ENCODE measurements around the gene HPDL. TPM values are rescaled to one million over a fixed set of nuclear protein-coding genes. Genes with fewer than 3 reads are reported as not detected.
"Not testable (repeated sequence)": the region's sequence is repeated elsewhere in the genome, so short reads cannot be mapped to it uniquely, and the experiment has no call there.

HPDL gene
- polyA plus RNA-seq, 1 donor = 4.9 TPM

DNA sequence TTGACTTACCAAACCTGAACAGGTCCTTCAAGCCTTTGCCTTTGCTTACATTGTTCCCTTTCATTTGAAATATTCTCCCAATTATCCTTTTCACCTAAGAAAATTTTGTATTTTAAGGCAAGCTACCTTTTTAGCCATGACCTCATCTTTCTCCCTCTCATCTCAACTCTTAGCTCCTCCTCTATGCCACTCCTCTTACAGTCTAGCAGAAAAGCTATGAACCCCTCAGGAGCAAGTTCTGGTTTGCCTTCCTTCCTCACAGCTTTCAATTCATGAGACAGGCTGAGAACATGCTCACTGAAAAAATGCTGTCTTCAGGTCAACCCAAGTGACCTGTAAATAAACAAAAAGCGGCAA, 21.9 kb downstream of the HPDL start:
- no peak for DNase-seq
- H3K36me3 ChIP-seq (ENCODE audit: control insufficient read depth, insufficient read depth, low read length) = peaks cover 37% of the 10 kb centered on the region
- H3K4me1 ChIP-seq (ENCODE audit: control insufficient read depth, insufficient read depth, low read length) = no peaks in the 10 kb centered on the region
- WGBS (ENCODE audit: insufficient coverage, low lambda C conversion rate) = no CpG with 5 or more reads among the region's 1 CpG
- no peaks in the 10 kb centered on the region for H3K9me3 ChIP-seq (ENCODE audit: control insufficient read depth, low read depth, low read length)
- no peak overlapping the region for H3K4me3 ChIP-seq (ENCODE audit: low read length)
- H3K27ac ChIP-seq (ENCODE audit: low read length) = no peak overlapping the region
- H3K27me3 ChIP-seq (ENCODE audit: control insufficient read depth, insufficient read depth, low read length) = no peaks in the 10 kb centered on the region

DNA sequence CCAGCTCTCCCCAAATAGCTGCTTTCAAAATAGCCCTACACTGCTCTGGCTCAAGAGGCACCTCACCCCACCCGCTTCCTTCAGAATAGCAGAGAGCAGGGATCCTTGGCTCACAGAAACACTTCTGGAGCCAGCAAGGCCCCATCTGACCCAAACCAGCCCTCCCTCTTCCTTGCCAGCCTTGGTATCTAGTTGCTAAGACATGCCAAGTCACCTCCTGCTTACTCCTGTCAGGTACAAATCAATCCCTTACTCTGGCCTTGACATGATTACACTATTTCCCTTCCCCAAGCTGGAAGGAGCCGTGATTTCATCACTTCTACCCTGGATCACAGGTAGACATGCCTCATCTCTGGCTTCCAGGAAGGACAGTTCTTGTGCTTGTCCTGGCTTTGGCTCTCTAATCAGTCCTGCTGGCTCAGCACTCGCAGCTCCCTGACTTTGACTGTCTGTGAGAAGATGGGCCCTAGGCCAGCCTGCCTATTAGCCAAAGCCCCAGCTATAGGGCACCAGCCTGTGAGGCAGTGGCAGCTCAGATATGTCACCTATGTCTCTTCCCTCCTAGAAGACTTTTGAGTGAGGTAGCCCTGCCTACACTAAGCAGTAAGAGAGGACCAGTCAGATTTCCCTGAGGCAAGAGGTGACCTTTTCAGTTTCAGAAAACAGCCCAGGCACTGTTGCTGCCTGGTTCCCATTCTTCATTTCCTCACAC, 22.4 kb downstream of the HPDL start:
- Histone ChIP-seq H3K27me3 (ENCODE audit: control insufficient read depth, insufficient read depth, low read length) (no peaks in the 10 kb centered on the region), H3K4me1 (ENCODE audit: control insufficient read depth, insufficient read depth, low read length) (no peaks in the 10 kb centered on the region), H3K9me3 (ENCODE audit: control insufficient read depth, low read depth, low read length) (no peaks in the 10 kb centered on the region), H3K4me3 (ENCODE audit: low read length) (no peak overlapping the region), H3K27ac (ENCODE audit: low read length) (no peak overlapping the region), H3K36me3 (ENCODE audit: control insufficient read depth, insufficient read depth, low read length) (peaks cover 34% of the 10 kb centered on the region)
- DNase-seq = no peak
- 83% methylated on average over 1 of the region's 3 CpGs for WGBS (ENCODE audit: insufficient coverage, low lambda C conversion rate)

DNA sequence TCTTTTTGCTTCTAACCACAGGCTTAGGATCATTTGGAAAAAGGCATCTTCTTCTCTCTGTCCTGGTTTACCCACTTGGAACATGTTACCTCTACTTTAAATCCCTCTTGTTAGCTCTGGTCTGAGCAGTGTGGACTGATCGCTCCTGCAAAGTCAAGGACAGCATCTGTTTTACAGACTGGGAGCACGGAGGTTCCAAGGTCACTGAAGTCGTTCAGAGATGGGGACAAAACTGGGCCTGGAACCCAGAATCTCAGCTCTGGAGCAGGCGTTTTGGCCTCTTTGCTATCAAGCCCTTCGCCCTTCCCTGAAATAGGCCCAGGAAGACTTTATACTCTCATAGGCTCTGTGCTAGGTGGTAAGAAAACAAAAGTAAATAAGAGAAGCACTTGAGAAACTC, 24.8 kb downstream of the HPDL start:
- no peaks in the 10 kb centered on the region for H3K9me3 ChIP-seq (ENCODE audit: control insufficient read depth, low read depth, low read length)
- peaks cover 12% of the 10 kb centered on the region for H3K36me3 ChIP-seq (ENCODE audit: control insufficient read depth, insufficient read depth, low read length)
- no peaks in the 10 kb centered on the region for H3K4me1 ChIP-seq (ENCODE audit: control insufficient read depth, insufficient read depth, low read length)
- WGBS (ENCODE audit: insufficient coverage, low lambda C conversion rate) = no CpG with 5 or more reads among the region's 5 CpGs
- DNase-seq = no peak
- no peak overlapping the region for H3K27ac ChIP-seq (ENCODE audit: low read length)
- H3K27me3 ChIP-seq (ENCODE audit: control insufficient read depth, insufficient read depth, low read length) = no peaks in the 10 kb centered on the region
- H3K4me3 ChIP-seq (ENCODE audit: low read length) = no peak overlapping the region

DNA sequence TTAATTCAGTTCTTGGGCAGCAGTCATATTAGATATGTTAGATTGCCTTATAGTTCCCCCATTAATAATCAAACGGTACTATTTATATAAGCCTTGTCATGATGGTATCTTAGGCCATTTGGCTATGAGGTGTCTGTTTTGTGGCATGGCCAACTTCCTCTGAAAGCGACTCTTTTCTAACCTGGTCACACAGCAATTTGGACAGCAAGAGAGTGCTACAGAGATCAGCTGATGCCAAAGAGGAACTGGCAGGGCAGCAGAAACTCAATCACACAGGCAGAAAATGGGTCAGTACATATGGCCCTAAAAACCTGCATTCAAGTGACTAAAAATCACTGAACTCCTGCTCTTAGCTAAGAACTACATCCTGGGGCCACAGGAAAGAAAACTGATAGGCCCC, 27.0 kb downstream of the HPDL start:
- H3K9me3 ChIP-seq (ENCODE audit: control insufficient read depth, low read depth, low read length) = no peaks in the 10 kb centered on the region
- no peak overlapping the region for H3K27ac ChIP-seq (ENCODE audit: low read length)
- H3K36me3 ChIP-seq (ENCODE audit: control insufficient read depth, insufficient read depth, low read length) = peaks cover 7% of the 10 kb centered on the region
- DNase-seq = no peak
- no CpG with 5 or more reads among the region's 2 CpGs for WGBS (ENCODE audit: insufficient coverage, low lambda C conversion rate)
- H3K4me1 ChIP-seq (ENCODE audit: control insufficient read depth, insufficient read depth, low read length) = no peaks in the 10 kb centered on the region
- H3K27me3 ChIP-seq (ENCODE audit: control insufficient read depth, insufficient read depth, low read length) = no peaks in the 10 kb centered on the region
- no peak overlapping the region for H3K4me3 ChIP-seq (ENCODE audit: low read length)

DNA sequence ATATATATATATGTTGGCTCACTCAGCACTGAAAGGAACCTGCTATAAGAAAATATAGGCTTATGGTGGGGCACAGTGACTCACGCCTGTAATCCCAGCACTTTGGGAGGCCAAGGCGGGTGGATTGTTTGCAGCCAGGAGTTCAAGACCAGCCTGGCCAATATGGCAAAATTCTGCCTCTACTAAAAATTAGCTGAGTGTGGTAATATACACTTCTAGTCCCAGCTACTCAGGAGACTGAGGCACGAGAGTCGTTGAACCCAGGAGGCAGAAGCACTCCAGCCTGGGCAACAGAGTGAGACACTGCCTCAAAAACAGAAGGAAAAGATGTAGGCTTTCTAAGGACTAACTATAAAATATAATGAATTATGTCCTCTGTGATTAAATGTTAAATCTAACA, 28.1 kb downstream of the HPDL start:
- DNase-seq = no peak
- H3K9me3 ChIP-seq (ENCODE audit: control insufficient read depth, low read depth, low read length) = no peaks in the 10 kb centered on the region
- WGBS (ENCODE audit: insufficient coverage, low lambda C conversion rate) = no CpG with 5 or more reads among the region's 4 CpGs
- no peaks in the 10 kb centered on the region for H3K4me1 ChIP-seq (ENCODE audit: control insufficient read depth, insufficient read depth, low read length)
- no peak overlapping the region for H3K4me3 ChIP-seq (ENCODE audit: low read length)
- H3K36me3 ChIP-seq (ENCODE audit: control insufficient read depth, insufficient read depth, low read length) = peaks cover 7% of the 10 kb centered on the region
- no peak overlapping the region for H3K27ac ChIP-seq (ENCODE audit: low read length)
- H3K27me3 ChIP-seq (ENCODE audit: control insufficient read depth, insufficient read depth, low read length) = no peaks in the 10 kb centered on the region

DNA sequence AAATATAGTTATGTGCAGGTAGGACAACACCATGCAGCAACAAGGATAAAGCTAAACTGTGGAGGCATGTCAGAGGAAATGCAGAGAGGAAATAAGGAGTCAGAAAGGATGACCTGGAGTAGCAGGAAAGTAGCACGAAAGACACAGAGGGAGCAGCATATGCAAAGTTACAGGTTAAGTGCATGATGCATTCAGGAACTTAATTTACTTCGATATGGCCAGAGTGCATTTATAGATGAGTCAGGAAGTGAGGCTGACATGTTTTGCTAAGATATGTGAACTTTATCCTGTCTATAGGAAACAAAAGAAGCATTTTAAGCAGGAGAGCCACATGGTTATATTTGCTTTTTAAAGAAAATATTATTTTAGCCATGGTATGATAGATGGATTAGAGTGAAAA, 29.0 kb downstream of the HPDL start:
- Histone ChIP-seq H3K36me3 (ENCODE audit: control insufficient read depth, insufficient read depth, low read length) (peaks cover 7% of the 10 kb centered on the region), H3K9me3 (ENCODE audit: control insufficient read depth, low read depth, low read length) (no peaks in the 10 kb centered on the region), H3K4me3 (ENCODE audit: low read length) (no peak overlapping the region), H3K27me3 (ENCODE audit: control insufficient read depth, insufficient read depth, low read length) (no peaks in the 10 kb centered on the region), H3K27ac (ENCODE audit: low read length) (no peak overlapping the region), H3K4me1 (ENCODE audit: control insufficient read depth, insufficient read depth, low read length) (no peaks in the 10 kb centered on the region)
- WGBS (ENCODE audit: insufficient coverage, low lambda C conversion rate) = no CpG with 5 or more reads among the region's 2 CpGs
- DNase-seq = no peak

DNA sequence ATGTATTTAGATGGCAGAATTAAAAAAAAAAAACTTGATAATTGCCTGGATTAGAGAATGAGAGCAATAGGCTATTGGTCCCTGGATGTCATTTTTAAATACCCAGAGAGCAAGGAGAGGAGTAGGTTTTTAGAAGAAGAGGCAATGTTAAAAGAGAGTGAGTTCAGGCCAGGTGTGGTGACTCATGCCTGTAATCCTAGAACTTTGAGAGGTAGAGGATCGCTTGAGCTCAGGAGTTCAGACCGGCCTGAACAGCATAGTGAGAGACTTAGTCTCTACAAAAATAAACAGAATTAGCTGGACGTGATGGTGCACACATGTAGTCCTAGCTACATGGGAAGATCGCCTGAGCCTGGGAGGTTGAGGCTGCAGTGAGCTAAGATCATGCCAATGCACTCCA, 29.5 kb downstream of the HPDL start:
- peaks cover 7% of the 10 kb centered on the region for H3K36me3 ChIP-seq (ENCODE audit: control insufficient read depth, insufficient read depth, low read length)
- no peaks in the 10 kb centered on the region for H3K9me3 ChIP-seq (ENCODE audit: control insufficient read depth, low read depth, low read length)
- no peak overlapping the region for H3K4me3 ChIP-seq (ENCODE audit: low read length)
- WGBS (ENCODE audit: insufficient coverage, low lambda C conversion rate) = 100% methylated on average over 1 of the region's 4 CpGs
- H3K4me1 ChIP-seq (ENCODE audit: control insufficient read depth, insufficient read depth, low read length) = peaks cover 4% of the 10 kb centered on the region
- no peak overlapping the region for H3K27ac ChIP-seq (ENCODE audit: low read length)
- DNase-seq = no peak
- H3K27me3 ChIP-seq (ENCODE audit: control insufficient read depth, insufficient read depth, low read length) = no peaks in the 10 kb centered on the region

DNA sequence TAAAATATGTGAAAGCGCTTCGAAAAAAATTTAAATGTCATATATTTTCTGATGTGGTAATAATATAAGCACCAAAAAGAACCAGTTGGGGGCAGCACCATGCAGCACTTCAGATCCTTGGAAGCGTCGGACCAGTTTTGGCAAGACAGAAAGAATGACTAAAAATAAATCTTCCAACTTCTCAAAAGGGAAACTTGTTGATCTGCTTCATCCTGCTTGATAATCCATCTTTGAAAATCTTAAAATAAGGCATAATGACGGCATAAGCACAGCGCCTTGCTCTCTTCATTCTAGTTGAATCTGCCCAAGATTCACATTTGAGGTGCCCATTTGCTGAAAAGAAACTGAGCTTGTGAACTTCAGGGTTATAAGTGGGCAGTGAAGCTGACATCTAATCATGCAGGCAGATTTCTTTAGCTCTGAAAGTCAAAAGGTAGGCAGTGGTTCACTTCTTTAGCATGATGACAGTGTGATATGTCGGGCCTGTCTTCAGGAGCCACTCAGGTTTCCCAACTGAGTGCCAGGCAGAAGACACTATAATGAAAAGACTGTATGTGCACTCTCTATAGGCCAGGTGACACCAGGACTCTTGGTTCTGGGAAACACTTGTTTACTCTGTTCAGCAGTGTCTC, 33.3 kb downstream of the HPDL start:
- no CpG with 5 or more reads among the region's 7 CpGs for WGBS (ENCODE audit: insufficient coverage, low lambda C conversion rate)
- H3K9me3 ChIP-seq (ENCODE audit: control insufficient read depth, low read depth, low read length) = no peaks in the 10 kb centered on the region
- H3K4me3 ChIP-seq (ENCODE audit: low read length) = no peak overlapping the region

DNA sequence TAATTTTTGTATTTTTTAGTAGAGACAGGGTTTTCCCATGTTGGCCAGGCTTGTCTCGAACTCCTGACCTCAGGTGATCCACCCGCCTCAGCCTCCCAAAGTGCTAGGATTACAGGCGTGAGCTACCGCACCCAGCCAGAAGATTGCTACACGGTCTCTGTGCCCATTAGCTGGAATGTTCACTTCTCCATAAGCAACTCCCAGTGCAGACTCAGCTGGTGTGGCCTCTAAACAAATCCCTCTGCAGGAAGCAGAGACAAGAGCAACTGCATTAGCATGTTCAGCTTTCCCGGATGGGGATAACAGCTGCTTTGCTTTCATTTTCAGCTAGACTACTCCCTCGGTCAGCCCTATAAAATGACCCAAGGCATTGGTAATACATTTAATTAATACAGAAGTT, 34.3 kb downstream of the HPDL start:
- not testable (repeated sequence) for H3K4me1 ChIP-seq (ENCODE audit: control insufficient read depth, insufficient read depth, low read length); H3K4me3 ChIP-seq (ENCODE audit: low read length); H3K27me3 ChIP-seq (ENCODE audit: control insufficient read depth, insufficient read depth, low read length); H3K9me3 ChIP-seq (ENCODE audit: control insufficient read depth, low read depth, low read length); H3K36me3 ChIP-seq (ENCODE audit: control insufficient read depth, insufficient read depth, low read length)
- peak; percentile 40 to 57 for DNase-seq
- no CpG with 5 or more reads among the region's 7 CpGs for WGBS (ENCODE audit: insufficient coverage, low lambda C conversion rate)
- peak overlapping the region; percentile 52 for H3K27ac ChIP-seq (ENCODE audit: low read length)

More for the DNA sequence above, 33.3 kb downstream of the HPDL start:
- Histone ChIP-seq H3K27ac (ENCODE audit: low read length) (peak overlapping the region; percentile 10), H3K27me3 (ENCODE audit: control insufficient read depth, insufficient read depth, low read length) (no peaks in the 10 kb centered on the region), H3K36me3 (ENCODE audit: control insufficient read depth, insufficient read depth, low read length) (no peaks in the 10 kb centered on the region), H3K4me1 (ENCODE audit: control insufficient read depth, insufficient read depth, low read length) (peaks cover 4% of the 10 kb centered on the region)
- peak; percentile 32 to 45 for DNase-seq

DNA sequence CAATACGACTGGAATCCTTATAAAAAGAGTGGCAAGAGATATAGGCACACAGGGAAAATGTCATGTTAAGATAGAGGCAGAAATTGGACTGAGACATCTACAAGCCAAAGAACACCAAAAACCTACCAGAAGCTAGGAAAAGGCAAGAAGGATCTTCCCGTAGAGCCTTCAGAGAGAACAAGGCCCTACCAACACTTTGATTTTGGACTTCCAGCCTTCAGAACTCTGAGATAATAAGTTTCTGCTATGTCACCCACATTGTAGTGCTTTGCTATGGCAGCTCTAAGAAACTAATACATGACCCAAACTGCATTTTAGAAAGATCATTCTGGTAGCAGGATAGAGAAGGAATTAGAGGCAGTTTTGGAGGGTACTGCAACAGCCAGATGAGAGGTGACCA, 37.6 kb downstream of the HPDL start:
- Histone ChIP-seq H3K9me3 (ENCODE audit: control insufficient read depth, low read depth, low read length) (no peaks in the 10 kb centered on the region), H3K4me3 (ENCODE audit: low read length) (no peak overlapping the region), H3K27me3 (ENCODE audit: control insufficient read depth, insufficient read depth, low read length) (no peaks in the 10 kb centered on the region), H3K36me3 (ENCODE audit: control insufficient read depth, insufficient read depth, low read length) (no peaks in the 10 kb centered on the region), H3K27ac (ENCODE audit: low read length) (no peak overlapping the region), H3K4me1 (ENCODE audit: control insufficient read depth, insufficient read depth, low read length) (peaks cover 4% of the 10 kb centered on the region)
- no peak for DNase-seq
- WGBS (ENCODE audit: insufficient coverage, low lambda C conversion rate) = 60% methylated on average over 1 of the region's 2 CpGs

DNA sequence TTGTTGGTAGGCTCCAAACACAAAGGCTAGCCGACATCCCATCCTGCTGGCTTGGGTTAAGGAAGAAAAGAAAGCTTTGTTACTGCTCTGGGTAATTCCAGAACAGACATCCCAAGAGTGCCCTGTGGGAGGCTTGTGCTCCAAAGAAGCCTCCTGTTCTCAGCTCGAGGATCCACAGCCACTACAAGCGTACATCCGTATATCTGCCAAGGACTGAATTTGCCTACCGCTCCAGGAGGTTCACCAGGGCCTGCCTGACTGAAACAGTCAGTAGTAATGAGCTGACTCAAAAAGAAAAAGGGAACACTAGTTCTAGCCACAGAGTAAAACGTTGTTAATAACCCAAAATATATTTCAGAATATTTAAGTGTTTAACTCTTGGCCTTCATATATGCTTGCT, 38.4 kb downstream of the HPDL start:
- Histone ChIP-seq H3K27ac (ENCODE audit: low read length) (no peak overlapping the region), H3K27me3 (ENCODE audit: control insufficient read depth, insufficient read depth, low read length) (no peaks in the 10 kb centered on the region), H3K9me3 (ENCODE audit: control insufficient read depth, low read depth, low read length) (no peaks in the 10 kb centered on the region), H3K4me1 (ENCODE audit: control insufficient read depth, insufficient read depth, low read length) (peaks cover 4% of the 10 kb centered on the region), H3K4me3 (ENCODE audit: low read length) (no peak overlapping the region), H3K36me3 (ENCODE audit: control insufficient read depth, insufficient read depth, low read length) (no peaks in the 10 kb centered on the region)
- 67% methylated on average over 1 of the region's 6 CpGs for WGBS (ENCODE audit: insufficient coverage, low lambda C conversion rate)
- DNase-seq = no peak
